Stimulated activated CD4-positive, alpha-beta T cell treated with anti-CD3 and anti-CD28 coated beads, Interleukin-12 subunit alpha, Interleukin-12 subunit beta, amount 100 ng/mL, for 48 hours (primary cell): ENCODE measurements around the gene AHR.
"Not testable (repeated sequence)": the region's sequence is repeated elsewhere in the genome, so short reads cannot be mapped to it uniquely, and the experiment has no call there.

ENCODE experiments used
- DNase-seq, 3 donors: peaks; one replicate each; pipeline ENCODE4 v3.0.0-alpha.2; 2020; ENCODE audit warnings: low read depth in 2 of 3, low spot score in 1 of 3

Gene AHR

GRCh38 chr7:17336168-17336567 lies 37.7 kb downstream of the AHR start:
- no peak for DNase-seq

GRCh38 chr7:17339139-17339538 lies 40.7 kb downstream of the AHR start:
- no peak for DNase-seq

- no peak for DNase-seq
Observed at GRCh38 chr7:17339952-17340351, 41.5 kb downstream of the AHR start.

- no peak for DNase-seq
Observed at GRCh38 chr7:17340655-17341054, 42.2 kb downstream of the AHR start.

GRCh38 chr7:17342756-17343155 lies 44.3 kb downstream of the AHR start:
- no peak for DNase-seq

- DNase-seq = no peak
Observed at GRCh38 chr7:17347401-17347800, 48.9 kb downstream of the AHR start.

- not testable (repeated sequence) for DNase-seq
Observed at GRCh38 chr7:17348932-17349331, 50.5 kb downstream of the AHR start.

- not testable (repeated sequence) for DNase-seq
Observed at GRCh38 chr7:17350321-17350720, 51.9 kb downstream of the AHR start.

- DNase-seq = not testable (repeated sequence)
Observed at GRCh38 chr7:17353650-17354419, 55.4 kb downstream of the AHR start.

- DNase-seq = no peak
Observed at GRCh38 chr7:17354473-17354872, 56.0 kb downstream of the AHR start.

- no peak for DNase-seq
Observed at GRCh38 chr7:17355050-17355449, 56.6 kb downstream of the AHR start.

- DNase-seq = no peak
Observed at GRCh38 chr7:17357952-17358351, 59.5 kb downstream of the AHR start.

GRCh38 chr7:17359610-17360009 lies 61.2 kb downstream of the AHR start:
- DNase-seq = no peak

GRCh38 chr7:17362439-17363105 lies 64.1 kb downstream of the AHR start:
- DNase-seq = no peak

GRCh38 chr7:17364671-17365070 lies 66.2 kb downstream of the AHR start:
- no peak for DNase-seq

- no peak for DNase-seq
Observed at GRCh38 chr7:17365775-17366174, 67.3 kb downstream of the AHR start.

GRCh38 chr7:17367502-17367901 lies 69.0 kb downstream of the AHR start:
- DNase-seq = no peak

GRCh38 chr7:17368856-17369524 lies 70.5 kb downstream of the AHR start:
- no peak for DNase-seq

GRCh38 chr7:17369691-17370426 lies 71.4 kb downstream of the AHR start:
- no peak for DNase-seq

GRCh38 chr7:17370901-17371585 lies 72.6 kb downstream of the AHR start:
- DNase-seq = no peak
